Measurements from ENCODE around the gene SLC24A4.

SLC24A4 gene

DNA sequence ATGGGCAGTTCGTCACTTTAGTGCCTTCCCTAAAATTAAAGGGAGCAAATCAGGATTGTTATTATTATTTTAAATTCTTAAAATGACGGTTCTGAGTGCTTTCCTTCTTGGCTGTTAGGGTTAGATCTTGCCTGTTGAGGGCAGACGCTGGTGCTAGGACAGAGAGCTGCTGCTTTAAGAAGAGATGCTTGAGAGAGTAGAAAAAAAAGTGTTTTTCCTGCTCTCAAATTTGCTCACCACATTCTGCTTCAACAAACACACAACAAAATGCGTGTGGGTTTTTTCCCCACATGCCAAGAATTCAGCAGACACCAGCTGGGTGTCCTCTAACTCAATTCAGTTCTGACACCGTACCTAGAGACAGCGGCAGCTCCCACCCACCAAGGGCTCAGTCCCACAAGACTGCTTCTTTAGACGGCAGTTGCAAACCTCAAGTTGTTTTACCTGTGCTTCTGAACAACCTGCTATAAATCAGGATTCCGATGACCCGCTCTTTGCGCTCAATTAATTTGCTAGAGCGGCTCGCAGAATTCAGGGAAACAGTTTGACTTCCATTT, 114.8 kb downstream of the SLC24A4 start:
- DNase-seq (ENCODE audit: low read depth) = no peak

DNA sequence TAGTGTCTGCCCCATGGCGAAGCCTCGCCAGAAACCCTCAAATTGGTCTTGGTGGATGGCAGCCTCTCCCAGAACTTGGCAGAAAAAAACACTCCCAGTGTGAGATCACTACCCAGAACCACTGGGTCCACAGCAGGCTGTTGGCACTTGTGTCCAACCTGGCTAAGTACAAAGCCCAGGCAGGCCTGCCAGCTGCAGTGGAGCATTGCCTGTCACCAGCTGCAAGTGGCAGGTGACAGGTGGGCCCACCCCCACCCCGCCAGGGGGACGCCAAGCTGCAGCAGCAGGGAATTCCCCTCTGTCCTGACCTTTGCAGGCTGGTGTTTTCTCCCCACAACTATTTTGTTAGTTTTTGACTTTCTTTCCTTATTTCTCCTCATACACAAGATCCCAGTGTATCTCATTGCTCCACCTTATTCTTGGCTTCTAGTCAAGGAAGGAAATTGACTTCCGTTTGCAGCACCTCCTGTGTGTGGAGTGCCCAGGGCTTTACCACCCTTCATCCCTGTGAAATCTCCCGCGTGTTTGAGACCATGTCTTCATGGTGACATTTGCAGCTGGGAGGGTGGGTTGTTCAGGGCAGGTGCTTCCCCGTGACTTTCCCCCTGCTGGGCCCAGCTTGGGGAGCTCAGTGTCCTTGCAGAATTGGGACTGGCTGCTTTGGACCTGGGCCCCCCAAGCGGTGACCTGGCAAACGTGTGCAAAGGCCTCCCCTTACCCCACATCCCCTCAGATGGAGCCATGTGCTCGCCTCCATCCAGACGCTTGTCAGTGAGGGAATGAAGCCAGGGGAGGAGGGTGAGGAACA, 116.8 kb downstream of the SLC24A4 start:
- DNase-seq (ENCODE audit: low read depth) = no peak

DNA sequence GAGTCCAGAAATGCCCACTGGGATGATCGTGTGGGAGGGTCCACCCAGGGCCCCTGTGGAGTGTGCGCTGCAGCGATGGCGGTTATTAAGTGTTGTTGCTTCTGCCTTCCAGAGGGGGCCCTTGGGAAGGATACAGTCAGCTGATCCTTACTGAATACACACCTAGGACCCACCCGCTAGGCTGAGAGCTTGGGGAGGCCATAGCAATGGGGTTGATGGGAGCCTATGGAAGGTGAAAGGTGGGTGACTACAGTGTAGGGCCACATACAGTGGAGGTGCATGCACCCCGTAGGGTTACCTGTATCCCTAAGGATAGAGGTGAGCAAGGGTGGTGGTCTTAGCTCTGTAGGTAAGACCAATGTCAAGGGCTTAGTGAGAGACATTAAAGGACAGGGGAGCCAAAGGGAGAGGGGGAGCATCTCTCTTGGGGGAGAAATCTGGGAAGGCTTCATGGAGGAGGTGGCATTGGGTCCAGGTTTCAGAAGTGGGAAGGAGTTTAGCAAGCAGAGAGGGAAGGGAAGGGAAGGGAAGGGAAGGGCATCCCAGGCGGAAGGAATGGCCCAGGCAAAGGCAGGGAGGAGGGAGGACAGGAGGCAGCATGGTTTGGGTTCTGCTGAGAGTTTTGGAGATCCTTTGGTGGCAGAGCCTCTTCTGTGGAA, 117.5 kb downstream of the SLC24A4 start:
- no peak for DNase-seq (ENCODE audit: low read depth)

DNA sequence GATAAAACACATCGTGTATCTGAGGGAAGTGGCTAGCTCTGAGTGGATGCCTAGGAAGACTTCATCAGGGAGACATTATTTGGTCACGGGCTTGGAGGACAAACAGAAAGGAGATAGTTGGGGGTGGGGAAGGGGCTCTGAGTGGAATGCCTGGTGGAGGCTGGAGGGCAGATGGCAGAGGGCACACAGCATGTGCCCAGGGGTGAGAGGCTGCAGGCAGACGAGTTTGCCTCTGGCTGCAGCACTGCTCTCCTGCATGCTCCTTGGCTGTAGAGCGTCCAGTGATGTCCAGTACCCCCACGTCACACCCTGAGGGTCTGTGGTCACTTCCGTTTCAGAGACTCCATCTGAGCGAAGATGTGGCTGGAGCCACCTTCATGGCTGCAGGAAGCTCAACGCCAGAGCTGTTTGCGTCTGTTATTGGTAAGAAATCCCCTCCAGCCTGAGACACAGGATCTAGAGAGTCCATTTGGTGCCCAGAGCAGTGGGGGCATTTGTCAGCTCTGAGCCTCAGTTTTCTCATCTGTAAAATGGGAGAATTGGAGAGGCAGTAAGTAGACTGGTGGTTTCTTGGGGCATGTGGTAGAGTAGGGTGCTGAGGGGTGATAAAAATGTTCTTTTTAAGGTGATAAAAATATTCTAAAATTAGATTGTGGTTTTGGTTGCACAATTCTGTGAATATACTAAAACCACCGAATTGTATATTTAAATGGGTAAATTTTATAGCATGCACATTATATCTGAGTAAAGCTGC, 119.0 kb downstream of the SLC24A4 start:
- DNase-seq (ENCODE audit: low read depth) = no peak

DNA sequence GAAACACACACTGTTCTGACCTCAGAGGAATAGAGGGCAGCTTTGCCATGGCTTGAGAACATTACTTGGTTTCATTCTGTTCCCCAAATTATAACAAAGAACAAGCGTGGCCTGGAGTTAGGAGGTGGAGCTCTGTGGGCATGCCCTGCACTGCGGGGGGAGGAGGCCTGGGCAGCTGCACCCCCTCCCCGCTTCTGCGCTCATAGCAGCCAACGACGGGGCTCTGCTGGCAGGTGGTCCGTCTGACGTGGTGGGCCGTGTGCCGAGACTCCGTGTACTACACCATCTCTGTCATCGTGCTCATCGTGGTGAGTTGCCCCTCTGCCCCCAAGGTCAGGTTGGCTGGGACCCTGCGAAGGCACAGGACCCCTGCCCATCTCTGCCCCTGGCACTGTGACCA, 120.2 kb downstream of the SLC24A4 start:
- no peak for DNase-seq (ENCODE audit: low read depth)

DNA sequence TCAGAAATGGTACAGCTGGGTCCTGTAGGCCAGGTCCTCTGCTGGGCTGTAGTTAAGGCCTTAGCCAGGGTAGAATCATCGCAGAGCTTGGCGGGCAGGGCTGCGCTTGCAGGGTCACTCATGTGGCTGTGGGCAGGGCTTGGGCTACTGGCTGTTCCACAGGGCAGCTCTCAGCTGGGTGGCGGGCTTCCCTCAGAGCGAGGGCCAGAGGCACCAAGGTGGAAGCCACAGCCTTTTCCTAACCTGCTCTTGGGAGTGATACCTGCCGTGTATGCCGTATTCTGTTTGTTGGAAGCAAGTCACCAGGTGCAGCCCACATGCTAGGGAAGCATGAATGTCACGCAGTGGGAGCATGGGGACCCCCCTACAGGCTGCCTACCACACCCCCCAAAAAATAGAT, 120.8 kb downstream of the SLC24A4 start:
- no peak for DNase-seq (ENCODE audit: low read depth)

DNA sequence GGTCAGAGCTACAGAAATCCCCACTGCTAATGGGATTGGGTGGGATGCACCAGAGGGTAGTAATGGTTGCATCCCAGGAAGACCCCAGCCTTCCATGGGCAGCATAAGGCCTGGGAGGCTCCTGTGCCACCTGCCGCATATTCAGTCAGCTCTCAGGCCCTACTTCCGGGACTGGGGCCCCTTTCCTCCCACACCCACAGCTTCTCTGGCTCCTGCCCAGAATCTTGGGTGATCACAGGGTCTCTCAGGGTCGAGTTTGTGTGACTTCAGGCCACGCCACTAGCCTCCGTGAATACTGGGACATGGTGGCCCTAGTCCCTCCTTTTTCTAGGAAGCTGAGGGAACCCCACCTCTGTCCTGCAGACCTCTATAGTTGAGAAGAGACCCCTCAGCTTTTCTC, 123.8 kb downstream of the SLC24A4 start:
- DNase-seq (ENCODE audit: low read depth) = no peak

DNA sequence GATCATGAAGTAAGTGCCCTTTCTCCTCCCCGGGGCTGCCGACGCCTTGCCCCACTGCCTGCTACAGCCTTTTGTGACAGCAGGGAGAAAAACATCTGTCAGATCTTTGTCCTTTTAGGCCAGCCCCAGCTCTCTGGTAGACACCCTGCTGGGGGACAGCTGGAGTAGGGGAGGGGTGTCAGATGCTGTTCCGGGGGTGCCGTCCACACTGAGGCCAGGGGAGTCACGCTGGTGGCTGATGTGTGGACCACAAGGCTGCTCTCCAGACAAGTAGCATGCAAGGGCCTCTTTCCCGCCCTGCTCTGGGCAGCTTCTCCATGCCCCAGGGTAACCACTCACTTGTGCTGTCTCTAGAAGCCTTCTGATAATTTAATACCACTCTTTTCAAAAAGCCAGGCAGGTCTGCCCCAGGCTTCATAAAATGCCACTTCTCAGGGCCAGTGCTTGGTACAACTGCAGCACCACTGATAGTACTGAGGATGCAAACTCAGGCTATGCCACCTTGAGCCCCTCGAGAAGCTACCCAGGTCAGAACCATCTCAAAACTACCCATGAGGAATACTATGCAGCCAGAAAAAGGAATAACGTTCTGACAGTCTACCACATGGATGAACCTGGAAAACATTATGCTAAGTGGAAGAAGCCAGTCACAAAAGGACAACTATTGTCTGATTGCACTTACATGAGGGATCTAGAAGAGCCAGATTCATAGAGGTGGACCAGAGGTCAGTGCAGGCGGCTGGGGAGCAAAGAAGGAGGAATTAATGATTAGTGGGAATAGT, 124.6 kb downstream of the SLC24A4 start:
- no peak for DNase-seq (ENCODE audit: low read depth)

DNA sequence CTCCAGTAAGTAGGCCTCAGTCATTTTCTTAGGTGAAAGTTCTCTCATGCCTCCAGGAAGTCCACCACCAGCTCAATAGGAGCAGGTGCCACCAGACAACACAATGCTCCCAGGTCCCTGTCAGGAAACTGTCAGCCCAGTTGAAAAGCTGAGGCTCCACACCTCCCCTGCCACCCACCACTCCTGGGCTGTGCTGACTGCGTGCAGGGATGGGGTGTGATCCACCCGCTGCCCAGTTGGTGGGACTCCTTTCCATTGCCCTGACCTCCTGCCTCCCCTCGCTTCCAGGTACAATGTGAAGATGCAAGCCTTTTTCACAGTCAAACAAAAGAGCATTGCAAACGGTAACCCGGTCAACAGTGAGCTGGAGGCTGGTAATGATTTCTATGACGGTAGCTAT, 125.8 kb downstream of the SLC24A4 start:
- DNase-seq (ENCODE audit: low read depth) = no peak

DNA sequence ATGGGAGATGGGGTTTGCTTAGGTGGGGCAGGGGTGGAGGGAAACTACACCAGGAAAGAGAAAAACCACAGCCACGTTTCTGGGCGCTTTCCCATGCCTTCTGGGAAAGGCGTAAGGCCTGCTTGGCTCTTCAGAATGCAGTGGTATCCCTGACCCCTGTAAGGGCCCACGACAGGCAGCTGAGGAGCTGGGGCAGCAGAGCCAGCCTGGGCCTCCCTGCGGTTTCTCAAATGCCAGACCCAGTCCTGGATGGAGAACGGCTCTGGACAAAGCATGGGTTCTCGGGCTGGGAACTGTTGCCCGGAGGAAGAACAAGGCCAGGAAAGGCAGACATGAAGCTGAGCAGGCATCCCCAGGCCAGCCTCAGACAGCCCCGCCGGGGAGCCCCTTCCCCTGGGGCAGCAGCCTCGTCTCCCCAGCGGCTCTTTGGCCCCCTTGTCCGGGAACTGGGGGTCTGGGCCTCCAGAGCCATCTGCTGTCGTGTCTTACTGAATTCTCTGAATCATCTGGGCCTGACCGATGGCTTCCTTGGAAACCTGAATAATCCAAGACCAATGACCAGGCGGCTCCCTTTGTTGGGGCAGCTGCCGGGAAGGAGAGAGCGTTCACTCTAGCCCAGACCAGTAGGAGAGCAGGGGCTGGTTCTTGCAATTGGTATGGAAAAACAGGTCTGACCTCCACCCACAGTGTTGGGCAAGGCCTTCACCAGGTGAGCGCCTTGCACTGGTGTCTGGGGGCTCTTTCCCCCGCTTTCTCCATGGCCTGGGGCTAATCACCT, 126.6 kb downstream of the SLC24A4 start:
- DNase-seq (ENCODE audit: low read depth) = no peak

DNA sequence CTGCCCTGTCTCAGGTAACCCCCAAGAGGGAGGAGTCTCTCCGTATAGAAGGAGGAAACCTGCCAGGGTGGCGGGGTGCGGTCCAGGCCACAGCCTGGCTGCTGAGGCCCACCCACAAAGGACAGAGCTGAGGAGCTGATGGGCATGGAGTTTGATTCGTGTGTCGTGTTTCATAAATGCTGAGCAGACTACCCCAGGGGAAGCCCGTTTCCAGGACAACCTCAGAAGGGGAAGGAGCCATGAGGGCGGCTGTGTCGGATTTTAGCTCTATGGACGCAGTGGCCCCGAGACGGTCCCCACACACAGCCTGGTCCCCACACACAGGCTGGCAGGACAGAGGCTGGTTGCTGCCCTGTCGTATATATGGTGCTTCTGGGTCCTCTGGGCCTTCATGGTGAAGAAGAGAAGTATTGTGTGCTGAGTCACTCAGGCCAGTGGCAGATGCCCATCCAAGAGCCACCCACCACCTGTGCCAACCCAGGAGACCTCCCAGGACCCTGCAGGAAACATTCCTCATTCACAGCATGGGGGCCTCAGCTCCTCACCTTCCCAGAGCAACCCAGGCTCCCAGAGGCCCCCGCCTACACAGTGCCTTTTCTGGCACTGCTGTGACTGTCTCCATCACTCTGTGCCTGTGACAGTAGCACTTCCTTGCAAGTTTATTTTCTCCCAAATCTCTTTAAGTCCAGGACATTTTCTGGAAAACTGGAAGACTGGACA, 127.5 kb downstream of the SLC24A4 start:
- no peak for DNase-seq (ENCODE audit: low read depth)

DNA sequence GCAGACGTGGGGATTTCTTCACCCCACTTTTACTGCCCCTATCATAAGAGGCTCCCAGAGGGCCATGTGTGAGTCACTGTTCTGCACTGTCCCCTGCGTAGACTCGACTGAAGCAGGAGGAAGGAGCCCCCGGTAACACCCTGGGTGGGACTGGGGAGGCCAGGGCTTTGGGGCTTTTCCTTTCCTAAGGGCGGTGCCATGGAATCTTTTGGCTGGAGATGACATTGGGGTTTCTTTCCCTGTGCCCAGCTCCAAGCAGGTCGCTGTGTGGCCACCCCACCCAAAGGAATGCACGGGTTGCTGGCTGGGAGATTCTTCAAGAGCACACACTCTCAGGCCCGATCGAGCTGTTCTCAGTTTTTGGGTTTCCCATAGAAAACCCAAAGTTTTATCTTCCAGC, 128.3 kb downstream of the SLC24A4 start:
- no peak for DNase-seq (ENCODE audit: low read depth)

DNA sequence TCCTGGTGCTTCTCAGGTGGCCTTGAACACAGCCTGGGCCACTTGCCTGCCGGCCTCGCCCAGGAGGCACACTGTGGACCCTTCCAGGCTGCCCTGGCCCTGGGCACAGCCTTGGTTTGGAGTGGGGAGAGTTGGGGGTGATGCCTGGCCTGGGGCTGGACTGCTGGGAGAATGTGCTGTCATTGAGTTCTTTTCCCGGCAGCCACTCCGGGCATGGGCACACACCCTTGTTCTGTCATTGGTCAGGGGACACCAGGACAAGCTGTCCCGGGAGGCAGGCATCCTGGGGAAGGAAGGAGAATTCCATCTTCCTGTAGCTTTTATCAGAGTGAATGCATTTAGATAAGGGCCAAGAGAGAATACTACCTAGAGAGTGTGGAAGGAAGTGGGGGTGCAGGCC, 128.8 kb downstream of the SLC24A4 start:
- no peak for DNase-seq (ENCODE audit: low read depth)

DNA sequence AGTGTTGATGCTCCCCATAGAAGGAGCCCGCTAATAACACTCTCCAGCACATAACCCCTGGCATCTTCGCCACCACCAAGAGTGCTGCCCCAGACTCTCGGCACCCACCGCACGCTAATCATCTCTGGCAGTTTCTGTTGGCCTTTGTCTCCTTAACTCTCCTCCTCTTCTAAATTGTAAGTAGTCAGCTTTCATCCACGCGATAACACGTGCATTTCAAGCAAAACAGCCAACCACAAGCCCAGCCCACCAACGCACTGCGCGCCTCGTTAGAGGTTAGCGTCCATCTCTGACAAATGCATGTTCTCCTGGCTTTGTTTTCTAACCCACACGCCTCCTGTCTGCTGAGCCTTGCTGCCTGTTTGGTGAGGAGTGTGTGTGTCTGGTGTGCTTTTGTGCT, 129.5 kb downstream of the SLC24A4 start:
- no peak for DNase-seq (ENCODE audit: low read depth)

DNA sequence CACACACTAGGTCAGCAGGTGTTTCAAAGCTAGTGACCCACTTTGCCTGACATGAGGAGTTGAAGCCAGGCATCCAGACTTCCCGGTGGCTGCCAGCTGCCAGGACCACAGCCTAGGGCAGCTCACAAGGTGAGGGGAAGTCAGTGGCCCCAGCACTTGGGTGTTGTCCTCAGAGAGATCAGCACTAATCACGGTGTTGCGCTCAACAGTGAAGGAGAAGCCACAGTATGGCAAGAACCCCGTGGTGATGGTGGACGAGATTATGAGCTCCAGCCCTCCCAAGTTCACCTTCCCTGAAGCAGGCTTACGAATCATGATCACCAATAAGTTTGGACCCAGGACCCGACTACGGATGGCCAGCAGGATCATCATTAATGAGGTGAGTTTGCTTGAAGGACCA, 130.7 kb downstream of the SLC24A4 start:
- DNase-seq (ENCODE audit: low read depth) = no peak

DNA sequence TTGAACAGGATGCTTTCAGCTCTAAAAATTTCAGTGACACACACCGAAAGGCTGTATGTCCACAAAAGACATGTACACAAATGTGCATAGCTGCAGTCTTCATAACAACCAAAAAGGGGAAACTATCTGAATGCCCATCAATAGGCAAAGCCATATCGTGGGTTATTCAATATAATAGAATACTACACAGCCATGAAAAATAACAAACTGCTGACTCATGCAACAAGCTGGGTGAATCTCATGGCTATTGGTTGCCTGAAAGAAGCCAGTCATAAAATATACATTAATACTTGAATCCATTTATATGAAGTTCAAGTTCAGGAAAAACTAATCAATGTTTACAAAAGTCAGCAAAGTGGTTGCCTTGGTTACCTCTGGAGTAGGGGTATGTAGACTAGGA, 132.3 kb downstream of the SLC24A4 start:
- no peak for DNase-seq (ENCODE audit: low read depth)

DNA sequence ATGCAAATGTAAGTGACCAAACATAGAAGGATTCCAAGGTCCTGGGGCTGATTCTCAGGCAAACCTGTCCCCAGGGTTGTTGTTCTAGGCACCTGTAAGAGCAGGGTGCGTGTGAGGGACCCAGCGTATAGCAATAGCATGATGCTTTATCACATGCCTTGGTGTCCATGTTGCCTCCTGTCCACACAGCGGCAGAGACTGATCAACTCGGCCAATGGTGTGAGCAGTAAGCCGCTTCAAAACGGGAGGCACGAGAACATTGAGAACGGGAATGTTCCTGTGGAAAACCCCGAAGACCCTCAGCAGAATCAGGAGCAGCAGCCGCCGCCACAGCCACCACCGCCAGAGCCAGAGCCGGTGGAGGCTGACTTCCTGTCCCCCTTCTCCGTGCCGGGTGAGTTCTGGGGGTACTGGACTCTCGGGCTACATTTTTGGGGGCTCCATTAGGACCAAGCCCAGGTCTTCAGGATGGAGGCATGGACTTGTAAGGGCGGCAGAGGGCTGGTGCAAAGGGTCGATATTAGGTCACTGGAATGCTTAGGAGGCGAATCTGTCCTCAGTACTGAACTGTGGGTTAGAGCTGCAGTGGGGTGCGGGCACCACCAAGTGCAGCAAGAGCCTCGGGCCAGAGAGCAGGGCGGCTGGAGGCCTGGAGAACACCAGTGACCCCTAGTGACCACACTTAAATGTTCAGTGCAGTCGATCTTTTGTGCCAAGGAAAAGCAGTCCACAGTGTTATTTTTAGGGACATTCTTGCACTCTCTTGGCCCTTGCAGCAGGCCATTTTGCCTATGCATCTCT, 133.4 kb downstream of the SLC24A4 start:
- DNase-seq (ENCODE audit: low read depth) = no peak

DNA sequence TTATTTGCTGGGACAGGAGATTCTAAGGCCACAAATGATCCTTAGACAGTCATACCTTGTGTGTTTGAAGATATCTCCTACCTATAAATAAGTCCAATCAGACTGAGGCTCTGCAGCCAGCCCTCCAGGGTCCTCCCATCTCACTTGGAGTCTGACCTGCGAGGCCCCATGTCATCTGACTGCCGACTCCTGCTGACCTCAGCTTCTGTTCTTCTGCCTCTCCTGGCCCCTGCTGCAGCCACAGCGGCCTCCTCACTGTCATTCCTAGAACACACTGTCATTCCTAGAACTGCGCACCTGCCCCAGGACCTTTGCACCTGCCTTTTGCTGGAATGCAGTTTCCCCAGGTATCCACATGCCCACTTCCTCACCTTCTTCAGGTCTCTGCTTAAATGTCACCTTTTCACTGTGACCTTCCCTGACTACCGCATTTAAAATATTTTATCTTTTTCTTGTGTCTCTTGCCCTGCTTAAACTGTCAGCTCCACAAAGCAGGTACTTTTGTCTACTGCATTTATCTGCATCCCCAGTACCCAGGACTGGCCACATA, 134.1 kb downstream of the SLC24A4 start:
- DNase-seq (ENCODE audit: low read depth) = no peak

All from T follicular helper cell (primary cell).